CD14-positive monocyte (primary cell): ENCODE measurements around the gene PLXND1. TPM values are rescaled to one million over a fixed set of nuclear protein-coding genes. Genes with fewer than 3 reads are reported as not detected.
A peak's percentile ranks its signal among the peaks of the same experiment; 100 is the strongest.

ENCODE experiments used
- DNase-seq, 3 donors: peaks; one replicate each; pipeline ENCODE4 v3.0.0-alpha.2; 2011 to 2022
- H2AFZ ChIP-seq: 2 replicates; pipeline ENCODE4 v1.6.0; 2012; ENCODE audit warnings: mild to moderate bottlenecking, low read depth, low read length, inconsistent platforms; ENCODE audit not compliant: insufficient read depth, poor library complexity, severe bottlenecking
- H3K27ac ChIP-seq, 2 donors: 1 replicate in 1 of 2; 2 replicates in 1 of 2; pipeline ENCODE4 v1.5.1; 2012 to 2013; ENCODE audit warnings: low read length in 2 of 2, control low read depth in 1 of 2, inconsistent platforms in 1 of 2, low read depth in 1 of 2, mild to moderate bottlenecking in 1 of 2
- H3K27me3 ChIP-seq, 2 donors: one replicate each; pipeline versions ENCODE4 v1.6.0 to v1.6.1; 2011 to 2013; ENCODE audit warnings: low read length in 2 of 2; ENCODE audit not compliant: control insufficient read depth in 2 of 2, insufficient read depth in 2 of 2
- H3K36me3 ChIP-seq, 2 donors: replicated peaks in 1 of 2; 1 replicate in 1 of 2; 2 replicates in 1 of 2; pipeline versions ENCODE4 v1.5.1 to v1.6.1; 2012 to 2013; ENCODE audit warnings: low read length in 2 of 2, control low read depth in 1 of 2, inconsistent platforms in 1 of 2, mild to moderate bottlenecking in 1 of 2; ENCODE audit not compliant: insufficient read depth in 2 of 2, control insufficient read depth in 1 of 2
- H3K4me1 ChIP-seq, 2 donors: 1 replicate in 1 of 2; 2 replicates in 1 of 2; pipeline versions ENCODE4 v1.5.1 to v1.6.1; 2012 to 2013; ENCODE audit warnings: low read length in 2 of 2, control low read depth in 1 of 2, inconsistent platforms in 1 of 2, mild to moderate bottlenecking in 1 of 2, moderate library complexity in 1 of 2; ENCODE audit not compliant: insufficient read depth in 2 of 2, control insufficient read depth in 1 of 2
- H3K4me2 ChIP-seq: replicated peaks from 2 replicates; pipeline ENCODE3; 2012; ENCODE audit warnings: low read length, moderate library complexity, mild to moderate bottlenecking; ENCODE audit not compliant: poor library complexity, severe bottlenecking; ENCODE audit errors: extremely low read depth
- H3K4me3 ChIP-seq, 3 experiments: fragments of 200-600 bp in 1 of 3; sonication (generic) in 1 of 3; replicated peaks in 1 of 3; 1 replicate in 2 of 3; 2 replicates in 1 of 3; pipeline ENCODE4 v1.5.1; 2011 to 2013; ENCODE audit warnings: low read length in 3 of 3, mild to moderate bottlenecking in 3 of 3, control low read depth in 2 of 3, low read depth in 2 of 3, inconsistent platforms in 1 of 3, moderate library complexity in 1 of 3
- H3K79me2 ChIP-seq: 2 replicates; pipeline ENCODE4 v1.6.0; 2012; ENCODE audit warnings: mild to moderate bottlenecking, control low read depth, inconsistent platforms, low read length, moderate library complexity; ENCODE audit not compliant: insufficient read depth
- H3K9ac ChIP-seq: 2 replicates; pipeline ENCODE4 v1.6.0; 2017; ENCODE audit warnings: low read length, mild to moderate bottlenecking; ENCODE audit not compliant: insufficient read depth, poor library complexity, severe bottlenecking
- H3K9me3 ChIP-seq, 2 donors: replicated peaks in 1 of 2; 1 replicate in 1 of 2; 2 replicates in 1 of 2; pipeline versions ENCODE4 v1.5.1 to v1.6.1; 2012 to 2013; ENCODE audit warnings: low read length in 2 of 2, control low read depth in 1 of 2; ENCODE audit not compliant: control insufficient read depth in 1 of 2, insufficient read depth in 1 of 2
- H4K20me1 ChIP-seq: 2 replicates; pipeline ENCODE4 v1.6.0; 2012; ENCODE audit warnings: mild to moderate bottlenecking, low read length, control low read depth, moderate library complexity; ENCODE audit not compliant: insufficient read depth
- H3K27ac Mint-ChIP-seq, 7 donors: one replicate each; pipeline ENCODE4 v1.8.0; 2020; ENCODE audit warnings: mild to moderate bottlenecking in 7 of 7, mixed read lengths in 7 of 7, moderate library complexity in 6 of 7, inconsistent platforms in 2 of 7
- H3K27me3 Mint-ChIP-seq, 3 donors: one replicate each; pipeline ENCODE4 v1.8.0; 2021 to 2022; ENCODE audit warnings: low read depth in 3 of 3, mild to moderate bottlenecking in 3 of 3, mixed read lengths in 3 of 3, moderate library complexity in 3 of 3, inconsistent platforms in 1 of 3
- H3K36me3 Mint-ChIP-seq, 2 donors: one replicate each; pipeline ENCODE4 v1.8.0; 2020; ENCODE audit warnings: mixed read lengths in 2 of 2, inconsistent platforms in 1 of 2, mild to moderate bottlenecking in 1 of 2
- H3K4me1 Mint-ChIP-seq: one replicate; pipeline ENCODE4 v1.8.0; 2020; ENCODE audit warnings: mild to moderate bottlenecking, mixed read lengths
- H3K4me3 Mint-ChIP-seq, 2 donors: one replicate each; pipeline ENCODE4 v1.8.0; 2020; ENCODE audit warnings: mild to moderate bottlenecking in 2 of 2, mixed read lengths in 2 of 2, moderate library complexity in 1 of 2
- H3K9me3 Mint-ChIP-seq, 7 donors: one replicate each; pipeline ENCODE4 v1.8.0; 2020 to 2022; ENCODE audit warnings: mixed read lengths in 7 of 7, mild to moderate bottlenecking in 6 of 7, moderate library complexity in 6 of 7, inconsistent platforms in 2 of 7
- WGBS: methylation state at CpG from one replicate; pipeline ENCODE4 v1.1.5; 2013; ENCODE audit warnings: missing lambda C conversion rate; ENCODE audit not compliant: insufficient coverage; 5-methylcytosine and 5-hydroxymethylcytosine counted together
- intact Hi-C, 2 donors: fragments of 100-400 bp; cut with micrococcal nuclease; formaldehyde crosslinking; loops; one replicate each; pipeline versions ENCODE4 v1.15.0 to v1.15.1; 2023
- polyA plus RNA-seq, 3 donors: library from polyadenylated mRNA; depleted of rRNA in 1 of 3; unstranded in 2 of 3; stranded (reverse) in 1 of 3; fragments of 300-500 nt in 2 of 3; fragments of >200 nt in 1 of 3; fragmentation: Illumina TruSeq in 2 of 3; gene quantifications; 1 replicate in 2 of 3; 2 replicates in 1 of 3; pipeline ENCODE4 v1.2.3, GENCODE V29; 2012 to 2021
- TF ChIP-seq, protein P1 (sequence below): fragments of 200-600 bp; IDR thresholded peaks from one replicate; pipeline ENCODE4 v1.8.0; 2022; ENCODE audit warnings: antibody characterized with exemption, mild to moderate bottlenecking

Gene PLXND1
- polyA plus RNA-seq, 3 donors: 7.1 to 170 (median 9.9) TPM

- Mint-ChIP-seq H3K4me1 (peaks cover 3% of the 10 kb centered on the region), H3K9me3 (no peaks in the 10 kb centered on the region)
These were observed 43.7 kb downstream of the PLXND1 start for GRCh38 chr3:129562803-129563202.

DNA sequence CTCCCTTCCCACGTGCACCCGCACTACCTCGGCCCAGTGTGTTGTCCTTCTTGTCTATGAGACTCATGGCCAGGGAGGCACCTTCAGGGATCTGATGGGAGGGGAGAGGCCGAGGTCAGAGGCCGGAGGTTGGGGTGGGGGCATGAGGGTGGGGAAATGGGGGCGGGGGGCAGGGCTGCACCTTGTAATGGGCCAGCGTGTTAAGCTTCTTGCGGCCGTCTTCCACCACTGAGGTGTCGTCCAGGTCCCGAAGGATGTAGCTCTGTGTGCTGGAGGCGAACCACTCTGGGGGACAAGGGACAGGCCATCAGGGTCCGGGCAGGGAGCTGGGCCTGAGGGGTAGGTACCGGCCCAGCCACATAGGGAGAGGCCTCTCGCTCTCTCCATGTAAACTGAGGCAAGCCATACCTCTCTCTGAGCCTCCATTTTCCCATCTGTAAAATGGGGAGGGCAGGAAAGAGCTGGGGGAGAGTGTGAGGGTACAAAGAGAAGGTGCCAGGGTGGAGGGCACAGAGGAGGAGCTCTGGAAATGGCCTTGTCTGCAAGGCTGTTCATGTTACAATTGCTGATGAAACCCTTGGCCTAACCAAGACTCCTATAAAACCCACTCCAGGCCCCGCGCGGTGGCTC lies 44.7 kb downstream of the PLXND1 start:
- TF ChIP-seq, protein P1, sequence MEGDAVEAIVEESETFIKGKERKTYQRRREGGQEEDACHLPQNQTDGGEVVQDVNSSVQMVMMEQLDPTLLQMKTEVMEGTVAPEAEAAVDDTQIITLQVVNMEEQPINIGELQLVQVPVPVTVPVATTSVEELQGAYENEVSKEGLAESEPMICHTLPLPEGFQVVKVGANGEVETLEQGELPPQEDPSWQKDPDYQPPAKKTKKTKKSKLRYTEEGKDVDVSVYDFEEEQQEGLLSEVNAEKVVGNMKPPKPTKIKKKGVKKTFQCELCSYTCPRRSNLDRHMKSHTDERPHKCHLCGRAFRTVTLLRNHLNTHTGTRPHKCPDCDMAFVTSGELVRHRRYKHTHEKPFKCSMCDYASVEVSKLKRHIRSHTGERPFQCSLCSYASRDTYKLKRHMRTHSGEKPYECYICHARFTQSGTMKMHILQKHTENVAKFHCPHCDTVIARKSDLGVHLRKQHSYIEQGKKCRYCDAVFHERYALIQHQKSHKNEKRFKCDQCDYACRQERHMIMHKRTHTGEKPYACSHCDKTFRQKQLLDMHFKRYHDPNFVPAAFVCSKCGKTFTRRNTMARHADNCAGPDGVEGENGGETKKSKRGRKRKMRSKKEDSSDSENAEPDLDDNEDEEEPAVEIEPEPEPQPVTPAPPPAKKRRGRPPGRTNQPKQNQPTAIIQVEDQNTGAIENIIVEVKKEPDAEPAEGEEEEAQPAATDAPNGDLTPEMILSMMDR: no peak
- no peaks in the 10 kb centered on the region for H3K79me2 ChIP-seq
- no peak for DNase-seq
- Mint-ChIP-seq H3K27me3 (peaks cover 0 to 2% (median 0%) of the 10 kb centered on the region in 3 donors), H3K9me3 (no peaks in the 10 kb centered on the region), H3K4me1 (peaks cover 3% of the 10 kb centered on the region), H3K27ac (no peak overlapping the region), H3K36me3 (peaks cover 77 to 85% of the 10 kb centered on the region in 2 donors), H3K4me3 (no peak overlapping the region)
- H3K9ac ChIP-seq: no peak overlapping the region
- no peaks in the 10 kb centered on the region for H3K4me1 ChIP-seq
- no peaks in the 10 kb centered on the region for H4K20me1 ChIP-seq
- intact Hi-C loops: no loop called here
- no peak overlapping the region for H3K27ac ChIP-seq
- H2AFZ ChIP-seq: no peak overlapping the region
- H3K36me3 ChIP-seq: peaks cover 97 to 99% of the 10 kb centered on the region in 2 donors
- H3K4me3 ChIP-seq: no peak overlapping the region
- 92% methylated on average over 9 of the region's 18 CpGs for WGBS
- H3K27me3 ChIP-seq: no peaks in the 10 kb centered on the region
- H3K4me2 ChIP-seq: no peak overlapping the region
- no peaks in the 10 kb centered on the region for H3K9me3 ChIP-seq

More at GRCh38 chr3:129562803-129563202, 43.7 kb downstream of the PLXND1 start:
- no peak for DNase-seq
- Mint-ChIP-seq H3K36me3 (peaks cover 71 to 85% of the 10 kb centered on the region in 2 donors), H3K27ac (peak overlapping the region in 1 of 7 donors; percentile 33), H3K4me3 (no peak overlapping the region), H3K27me3 (peaks cover 0 to 2% (median 0%) of the 10 kb centered on the region in 3 donors)
- intact Hi-C loops: no loop called here
- no peaks in the 10 kb centered on the region for H3K4me1 ChIP-seq
- no peaks in the 10 kb centered on the region for H3K9me3 ChIP-seq
- WGBS: 95% methylated on average over 19 of the region's 19 CpGs
- no peaks in the 10 kb centered on the region for H3K79me2 ChIP-seq
- H3K9ac ChIP-seq: no peak overlapping the region
- TF ChIP-seq, protein P1: no peak
- H3K27me3 ChIP-seq: no peaks in the 10 kb centered on the region
- H3K4me3 ChIP-seq: no peak overlapping the region
- H3K4me2 ChIP-seq: no peak overlapping the region
- H3K27ac ChIP-seq: no peak overlapping the region
- H2AFZ ChIP-seq: no peak overlapping the region
- no peaks in the 10 kb centered on the region for H4K20me1 ChIP-seq
- H3K36me3 ChIP-seq: peaks cover 98 to 99% of the 10 kb centered on the region in 2 donors
